Measurements from ENCODE around the gene KLHL6.

The KLHL6 gene

GRCh38 chr3:183545708-183546107 is 9.8 kb downstream of the KLHL6 start:
- Histone ChIP-seq H3K27ac (ENCODE audit: insufficient read depth, low read depth, low read length, poor library complexity, severe bottlenecking) (no peak overlapping the region), H3K36me3 (ENCODE audit: control insufficient read depth, insufficient read depth, low read length) (no peaks in the 10 kb centered on the region), H3K4me1 (ENCODE audit: control insufficient read depth, insufficient read depth, low read length) (peaks cover 22% of the 10 kb centered on the region), H3K9me3 (ENCODE audit: control insufficient read depth, low read length) (no peaks in the 10 kb centered on the region), H3K4me3 (ENCODE audit: insufficient read depth, low read depth, low read length) (no peak overlapping the region), H3K27me3 (ENCODE audit: control insufficient read depth, insufficient read depth, low read length, poor library complexity, severe bottlenecking) (no peaks in the 10 kb centered on the region)
- 94 to 95% methylated on average over 6 of the region's 6 CpGs for WGBS, 2 experiments

DNA sequence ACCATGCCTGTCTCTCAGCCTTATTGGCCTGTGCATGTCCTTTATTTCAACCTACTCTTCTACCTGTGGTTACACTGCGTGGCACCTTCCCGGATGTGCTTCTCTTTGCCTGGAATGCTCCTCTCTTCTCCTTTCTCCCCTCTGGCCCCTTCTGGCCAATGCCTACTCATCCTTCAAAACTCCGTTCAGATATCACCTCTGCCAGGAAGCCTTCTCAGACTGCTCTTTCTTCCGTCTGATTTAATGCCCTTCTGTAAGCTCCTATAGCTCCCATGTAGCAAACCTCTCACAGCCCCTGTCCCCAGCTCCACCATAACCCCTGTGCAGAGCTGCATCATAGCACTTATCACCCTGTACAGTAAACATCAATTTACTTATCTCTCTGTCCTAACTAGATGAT is 13.2 kb downstream of the KLHL6 start:
- H3K27me3 ChIP-seq (ENCODE audit: control insufficient read depth, insufficient read depth, low read length, poor library complexity, severe bottlenecking) = no peaks in the 10 kb centered on the region
- H3K4me1 ChIP-seq (ENCODE audit: control insufficient read depth, insufficient read depth, low read length) = peaks cover 11% of the 10 kb centered on the region
- H3K9me3 ChIP-seq (ENCODE audit: control insufficient read depth, low read length) = no peaks in the 10 kb centered on the region
- no peaks in the 10 kb centered on the region for H3K36me3 ChIP-seq (ENCODE audit: control insufficient read depth, insufficient read depth, low read length)
- no peak overlapping the region for H3K27ac ChIP-seq (ENCODE audit: insufficient read depth, low read depth, low read length, poor library complexity, severe bottlenecking)
- H3K4me3 ChIP-seq (ENCODE audit: insufficient read depth, low read depth, low read length) = no peak overlapping the region
- 93 to 94% methylated on average over 4 of the region's 4 CpGs for WGBS, 2 experiments

GRCh38 chr3:183541738-183542137 is 13.8 kb downstream of the KLHL6 start:
- 84 to 86% methylated on average over 3 of the region's 3 CpGs for WGBS, 2 experiments
- peaks cover 11% of the 10 kb centered on the region for H3K4me1 ChIP-seq (ENCODE audit: control insufficient read depth, insufficient read depth, low read length)
- H3K4me3 ChIP-seq (ENCODE audit: insufficient read depth, low read depth, low read length) = no peak overlapping the region
- no peaks in the 10 kb centered on the region for H3K9me3 ChIP-seq (ENCODE audit: control insufficient read depth, low read length)
- no peak overlapping the region for H3K27ac ChIP-seq (ENCODE audit: insufficient read depth, low read depth, low read length, poor library complexity, severe bottlenecking)
- H3K27me3 ChIP-seq (ENCODE audit: control insufficient read depth, insufficient read depth, low read length, poor library complexity, severe bottlenecking) = no peaks in the 10 kb centered on the region
- H3K36me3 ChIP-seq (ENCODE audit: control insufficient read depth, insufficient read depth, low read length) = no peaks in the 10 kb centered on the region

GRCh38 chr3:183541235-183541655 is 14.3 kb downstream of the KLHL6 start:
- Histone ChIP-seq H3K4me1 (ENCODE audit: control insufficient read depth, insufficient read depth, low read length) (peaks cover 11% of the 10 kb centered on the region), H3K4me3 (ENCODE audit: insufficient read depth, low read depth, low read length) (no peak overlapping the region), H3K27me3 (ENCODE audit: control insufficient read depth, insufficient read depth, low read length, poor library complexity, severe bottlenecking) (no peaks in the 10 kb centered on the region), H3K27ac (ENCODE audit: insufficient read depth, low read depth, low read length, poor library complexity, severe bottlenecking) (no peak overlapping the region), H3K9me3 (ENCODE audit: control insufficient read depth, low read length) (no peaks in the 10 kb centered on the region), H3K36me3 (ENCODE audit: control insufficient read depth, insufficient read depth, low read length) (no peaks in the 10 kb centered on the region)
- WGBS, 2 experiments = 91 to 92% methylated on average over 6 of the region's 6 CpGs

DNA sequence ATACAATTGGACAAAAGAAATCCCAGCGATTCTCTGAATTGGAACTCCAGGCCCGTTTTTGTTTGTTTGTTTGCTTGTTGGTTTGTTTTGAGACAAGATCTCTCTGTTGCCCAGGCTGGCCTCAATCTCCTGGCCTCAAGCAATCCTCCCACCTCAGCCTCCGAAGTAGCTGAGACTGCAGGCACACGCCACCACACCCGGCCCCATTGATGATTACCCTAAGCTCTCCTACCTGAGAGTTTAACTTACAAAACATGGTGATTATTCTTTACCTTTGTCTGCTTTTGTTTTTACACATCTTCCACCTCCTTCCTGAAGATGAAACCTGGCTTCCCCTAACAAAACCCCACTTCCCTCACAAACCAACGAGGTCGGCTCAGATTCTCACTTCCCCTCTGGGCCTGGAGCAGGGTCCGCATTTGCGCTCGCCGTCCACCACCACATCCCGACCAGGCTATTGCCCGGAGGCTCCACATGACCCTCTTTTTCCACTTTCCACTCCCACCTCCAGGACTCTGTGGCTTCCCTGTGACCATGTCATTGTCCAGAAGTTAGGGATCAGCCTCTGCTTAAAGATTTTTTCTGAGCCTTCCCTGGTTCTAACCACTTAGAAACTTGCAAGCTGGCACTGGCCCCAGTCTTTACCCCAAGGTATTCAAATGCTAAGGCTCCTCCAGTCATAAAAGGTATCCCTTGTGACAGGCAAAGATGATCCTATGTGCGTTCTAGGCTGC is 14.8 kb downstream of the KLHL6 start:
- Histone ChIP-seq H3K27ac (ENCODE audit: insufficient read depth, low read depth, low read length, poor library complexity, severe bottlenecking) (no peak overlapping the region), H3K9me3 (ENCODE audit: control insufficient read depth, low read length) (no peaks in the 10 kb centered on the region), H3K4me1 (ENCODE audit: control insufficient read depth, insufficient read depth, low read length) (peaks cover 11% of the 10 kb centered on the region), H3K27me3 (ENCODE audit: control insufficient read depth, insufficient read depth, low read length, poor library complexity, severe bottlenecking) (no peaks in the 10 kb centered on the region), H3K4me3 (ENCODE audit: insufficient read depth, low read depth, low read length) (no peak overlapping the region), H3K36me3 (ENCODE audit: control insufficient read depth, insufficient read depth, low read length) (no peaks in the 10 kb centered on the region)
- WGBS, 2 experiments = 91 to 92% methylated on average over 14 of the region's 14 CpGs

GRCh38 chr3:183539811-183540210 is 15.7 kb downstream of the KLHL6 start:
- Histone ChIP-seq H3K36me3 (ENCODE audit: control insufficient read depth, insufficient read depth, low read length) (no peaks in the 10 kb centered on the region), H3K9me3 (ENCODE audit: control insufficient read depth, low read length) (no peaks in the 10 kb centered on the region), H3K4me3 (ENCODE audit: insufficient read depth, low read depth, low read length) (no peak overlapping the region), H3K4me1 (ENCODE audit: control insufficient read depth, insufficient read depth, low read length) (peaks cover 8% of the 10 kb centered on the region), H3K27me3 (ENCODE audit: control insufficient read depth, insufficient read depth, low read length, poor library complexity, severe bottlenecking) (no peaks in the 10 kb centered on the region), H3K27ac (ENCODE audit: insufficient read depth, low read depth, low read length, poor library complexity, severe bottlenecking) (no peak overlapping the region)
- 96 to 97% methylated on average over 3 of the region's 3 CpGs for WGBS, 2 experiments

DNA sequence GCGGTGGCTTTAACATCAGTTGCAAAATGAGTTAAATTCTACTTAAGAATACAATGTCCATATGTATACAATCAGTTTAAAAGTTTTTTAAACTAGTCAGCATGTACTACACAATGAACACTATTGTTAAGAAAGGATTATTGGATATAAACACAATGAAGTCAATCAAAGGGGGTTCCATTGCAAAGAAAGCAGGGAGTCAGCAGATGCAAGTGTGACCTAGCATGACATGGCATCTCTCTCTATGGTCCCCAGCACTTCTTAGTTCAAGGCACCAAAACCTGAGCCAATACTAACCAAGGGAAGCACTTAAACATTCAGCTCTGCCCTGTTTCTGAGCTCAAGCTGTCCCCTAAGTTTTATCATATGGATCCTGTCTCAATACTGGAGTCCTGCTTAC is 17.0 kb downstream of the KLHL6 start:
- WGBS, 2 experiments = 100% methylated on average over 1 of the region's 1 CpG; no CpG with 5 or more reads in 1 of the 2 experiments
- Histone ChIP-seq H3K9me3 (ENCODE audit: control insufficient read depth, low read length) (no peaks in the 10 kb centered on the region), H3K27me3 (ENCODE audit: control insufficient read depth, insufficient read depth, low read length, poor library complexity, severe bottlenecking) (no peaks in the 10 kb centered on the region)

GRCh38 chr3:183537295-183537730 is 18.2 kb downstream of the KLHL6 start:
- H3K4me3 ChIP-seq (ENCODE audit: insufficient read depth, low read depth, low read length) = no peak overlapping the region
- H3K9me3 ChIP-seq (ENCODE audit: control insufficient read depth, low read length) = no peaks in the 10 kb centered on the region
- peaks cover 9% of the 10 kb centered on the region for H3K4me1 ChIP-seq (ENCODE audit: control insufficient read depth, insufficient read depth, low read length)
- no peaks in the 10 kb centered on the region for H3K36me3 ChIP-seq (ENCODE audit: control insufficient read depth, insufficient read depth, low read length)
- 84 to 88% methylated on average over 4 of the region's 4 CpGs for WGBS, 2 experiments
- no peaks in the 10 kb centered on the region for H3K27me3 ChIP-seq (ENCODE audit: control insufficient read depth, insufficient read depth, low read length, poor library complexity, severe bottlenecking)
- H3K27ac ChIP-seq (ENCODE audit: insufficient read depth, low read depth, low read length, poor library complexity, severe bottlenecking) = no peak overlapping the region

More for the DNA sequence above, 17.0 kb downstream of the KLHL6 start:
- H3K4me1 ChIP-seq (ENCODE audit: control insufficient read depth, insufficient read depth, low read length) = peaks cover 5% of the 10 kb centered on the region
- H3K36me3 ChIP-seq (ENCODE audit: control insufficient read depth, insufficient read depth, low read length) = no peaks in the 10 kb centered on the region
- H3K27ac ChIP-seq (ENCODE audit: insufficient read depth, low read depth, low read length, poor library complexity, severe bottlenecking) = no peak overlapping the region
- no peak overlapping the region for H3K4me3 ChIP-seq (ENCODE audit: insufficient read depth, low read depth, low read length)

DNA sequence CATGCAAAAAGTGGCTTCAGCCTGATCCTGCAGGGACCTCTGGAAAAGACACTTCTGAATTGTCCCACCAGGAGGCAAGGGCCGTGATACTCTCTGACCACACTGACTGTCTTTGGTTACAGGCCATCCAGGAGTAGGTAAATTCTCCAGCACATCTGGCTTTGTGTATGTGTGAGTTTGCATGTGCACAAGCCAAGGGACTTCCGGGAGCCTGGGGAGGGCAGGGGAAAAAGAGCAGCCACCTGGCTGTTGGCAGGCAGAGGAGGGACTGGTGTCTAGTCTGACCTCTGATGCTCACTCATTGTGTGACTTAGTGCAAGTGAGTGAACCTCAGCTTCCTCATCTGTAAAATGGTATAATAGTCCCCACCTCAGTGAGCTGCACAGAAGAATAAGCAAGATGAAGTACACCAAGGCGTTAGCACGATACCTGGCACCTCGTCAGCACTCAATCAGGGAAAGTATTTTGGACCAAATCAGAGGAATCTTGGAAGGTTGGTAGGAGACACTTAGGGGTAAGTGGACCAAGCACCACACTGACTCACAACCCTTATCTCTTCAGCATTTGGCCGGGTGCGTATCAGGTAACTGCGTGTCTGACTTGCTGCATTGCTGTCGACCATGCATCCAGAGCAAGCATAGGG is 19.1 kb downstream of the KLHL6 start:
- Histone ChIP-seq H3K27me3 (ENCODE audit: control insufficient read depth, insufficient read depth, low read length, poor library complexity, severe bottlenecking) (no peaks in the 10 kb centered on the region), H3K4me3 (ENCODE audit: insufficient read depth, low read depth, low read length) (no peak overlapping the region), H3K27ac (ENCODE audit: insufficient read depth, low read depth, low read length, poor library complexity, severe bottlenecking) (no peak overlapping the region), H3K4me1 (ENCODE audit: control insufficient read depth, insufficient read depth, low read length) (peaks cover 9% of the 10 kb centered on the region), H3K36me3 (ENCODE audit: control insufficient read depth, insufficient read depth, low read length) (no peaks in the 10 kb centered on the region), H3K9me3 (ENCODE audit: control insufficient read depth, low read length) (no peaks in the 10 kb centered on the region)
- 90 to 91% methylated on average over 9 of the region's 9 CpGs for WGBS, 2 experiments

GRCh38 chr3:183534249-183534648 is 21.3 kb downstream of the KLHL6 start:
- H3K27ac ChIP-seq (ENCODE audit: insufficient read depth, low read depth, low read length, poor library complexity, severe bottlenecking) = no peak overlapping the region
- 92 to 95% methylated on average over 4 of the region's 4 CpGs for WGBS, 2 experiments
- H3K27me3 ChIP-seq (ENCODE audit: control insufficient read depth, insufficient read depth, low read length, poor library complexity, severe bottlenecking) = no peaks in the 10 kb centered on the region
- H3K4me1 ChIP-seq (ENCODE audit: control insufficient read depth, insufficient read depth, low read length) = peaks cover 9% of the 10 kb centered on the region
- no peaks in the 10 kb centered on the region for H3K9me3 ChIP-seq (ENCODE audit: control insufficient read depth, low read length)
- H3K36me3 ChIP-seq (ENCODE audit: control insufficient read depth, insufficient read depth, low read length) = no peaks in the 10 kb centered on the region
- no peak overlapping the region for H3K4me3 ChIP-seq (ENCODE audit: insufficient read depth, low read depth, low read length)

All from ectodermal cell (in vitro differentiated cells).